HG03520 (cell line): ENCODE measurements around the gene TGFA.

Experiments used
- ATAC-seq: cut with Tn5 transposase; IDR thresholded peaks from one replicate; pipeline ENCODE4 v1.9.1; 2021; ENCODE audit warnings: mild to moderate bottlenecking, moderate library complexity; ENCODE audit not compliant: unreplicated experiment

The TGFA gene

DNA sequence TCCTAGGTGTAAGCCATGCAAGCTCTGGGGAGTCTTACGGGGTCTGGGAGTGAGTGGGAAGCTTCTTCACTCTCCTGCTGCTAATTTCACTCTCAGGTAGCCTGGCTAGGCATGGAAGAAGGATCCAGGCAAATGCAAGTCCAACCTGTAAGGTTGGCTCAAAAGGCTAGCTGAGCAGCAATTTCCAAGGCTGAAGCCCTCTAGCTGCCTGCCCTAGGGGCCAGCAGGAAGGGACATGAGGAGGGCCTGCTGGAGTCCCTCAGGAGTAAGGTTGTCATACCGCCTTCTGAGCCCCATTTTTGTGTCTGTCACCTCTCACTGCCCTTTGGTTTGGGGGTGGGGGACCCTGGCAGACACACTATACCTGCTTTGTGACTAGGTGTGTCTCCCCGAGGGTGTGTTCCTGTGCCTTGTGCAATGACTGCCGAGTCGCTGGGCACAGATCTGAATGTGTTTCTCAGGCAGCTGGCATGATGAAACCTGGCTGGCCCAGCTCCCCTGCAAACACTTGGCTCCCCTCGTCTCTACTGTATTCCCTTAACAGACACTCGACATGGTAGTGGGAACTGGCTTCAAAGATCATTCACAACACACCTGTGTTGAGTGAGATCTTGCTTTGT, 127.8 kb downstream of the TGFA start:
- ATAC-seq: no peak

DNA sequence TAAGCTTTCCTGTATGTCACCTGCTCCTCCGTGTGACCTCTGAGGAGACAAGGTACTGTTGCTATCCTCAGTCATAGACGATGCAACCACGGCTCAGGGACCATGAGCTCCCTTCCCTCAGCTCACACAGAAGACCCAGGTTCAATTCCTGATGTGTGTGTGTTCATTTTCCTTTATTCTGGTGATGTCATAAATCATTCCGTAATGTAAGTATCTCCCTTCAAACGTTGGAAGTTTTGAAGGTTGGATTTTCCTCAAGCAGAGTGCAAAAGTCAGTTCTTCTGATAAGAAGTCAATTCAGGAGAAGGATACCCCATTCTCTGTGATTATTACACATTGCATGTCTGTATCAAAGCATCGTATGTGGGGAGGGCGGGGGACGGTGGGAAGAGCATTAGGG, 132.9 kb downstream of the TGFA start:
- no peak for ATAC-seq

DNA sequence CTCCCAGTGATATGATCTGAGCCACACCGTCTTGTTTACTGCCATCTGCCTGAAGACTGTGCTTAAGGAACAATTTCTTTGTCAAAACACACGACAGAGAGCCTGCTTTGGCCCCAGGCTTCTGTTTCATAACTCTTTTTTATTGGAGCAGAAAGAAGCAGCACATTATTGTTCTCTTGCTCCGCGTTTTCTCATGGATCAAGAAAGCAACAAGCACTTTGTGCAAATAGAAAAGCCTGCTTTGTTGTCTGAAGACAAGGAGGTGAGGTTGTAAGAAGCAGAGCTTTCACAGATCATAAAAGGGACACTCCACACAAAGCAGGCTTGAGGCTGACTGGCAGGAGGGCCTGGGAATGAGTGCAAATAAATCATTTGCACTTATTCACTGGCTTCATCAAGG, 133.5 kb downstream of the TGFA start:
- ATAC-seq: no peak

DNA sequence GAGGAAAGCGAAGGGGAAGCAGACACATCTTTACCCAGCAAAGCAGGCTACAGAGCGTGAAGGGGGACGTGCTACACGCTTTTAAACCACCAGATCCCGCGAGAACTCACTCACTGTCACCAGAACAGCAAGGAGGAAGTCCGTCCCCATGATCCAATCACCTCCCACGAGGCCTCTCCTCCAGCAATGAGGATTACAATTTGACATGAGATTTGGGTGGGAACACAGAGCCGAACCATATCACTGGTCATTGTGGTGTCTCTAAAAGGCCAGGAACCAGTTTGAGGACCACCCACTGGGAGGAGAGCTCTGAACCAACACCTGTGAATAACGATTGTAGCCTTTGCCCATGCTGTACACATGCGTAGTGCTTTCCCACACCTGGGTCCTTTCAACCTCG, 135.1 kb downstream of the TGFA start:
- ATAC-seq: no peak

DNA sequence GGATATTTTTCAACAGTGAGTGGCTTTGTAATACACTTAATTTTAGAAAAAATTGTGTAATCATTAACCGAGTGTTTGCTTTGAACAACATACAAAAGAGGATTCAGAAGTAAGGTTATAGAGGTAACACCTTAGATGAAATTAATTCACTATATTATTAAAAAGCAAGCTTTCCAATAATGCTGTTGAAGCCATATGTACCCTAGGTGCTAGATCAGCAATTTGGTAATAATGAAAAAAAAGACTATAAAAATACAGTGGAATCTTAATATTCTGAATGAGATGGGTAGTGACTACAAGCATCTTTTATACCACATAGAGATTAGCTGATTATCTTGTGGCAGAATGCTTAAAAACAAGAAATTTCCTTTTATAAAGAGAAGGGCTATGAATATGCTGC, 136.6 kb downstream of the TGFA start:
- no peak for ATAC-seq

DNA sequence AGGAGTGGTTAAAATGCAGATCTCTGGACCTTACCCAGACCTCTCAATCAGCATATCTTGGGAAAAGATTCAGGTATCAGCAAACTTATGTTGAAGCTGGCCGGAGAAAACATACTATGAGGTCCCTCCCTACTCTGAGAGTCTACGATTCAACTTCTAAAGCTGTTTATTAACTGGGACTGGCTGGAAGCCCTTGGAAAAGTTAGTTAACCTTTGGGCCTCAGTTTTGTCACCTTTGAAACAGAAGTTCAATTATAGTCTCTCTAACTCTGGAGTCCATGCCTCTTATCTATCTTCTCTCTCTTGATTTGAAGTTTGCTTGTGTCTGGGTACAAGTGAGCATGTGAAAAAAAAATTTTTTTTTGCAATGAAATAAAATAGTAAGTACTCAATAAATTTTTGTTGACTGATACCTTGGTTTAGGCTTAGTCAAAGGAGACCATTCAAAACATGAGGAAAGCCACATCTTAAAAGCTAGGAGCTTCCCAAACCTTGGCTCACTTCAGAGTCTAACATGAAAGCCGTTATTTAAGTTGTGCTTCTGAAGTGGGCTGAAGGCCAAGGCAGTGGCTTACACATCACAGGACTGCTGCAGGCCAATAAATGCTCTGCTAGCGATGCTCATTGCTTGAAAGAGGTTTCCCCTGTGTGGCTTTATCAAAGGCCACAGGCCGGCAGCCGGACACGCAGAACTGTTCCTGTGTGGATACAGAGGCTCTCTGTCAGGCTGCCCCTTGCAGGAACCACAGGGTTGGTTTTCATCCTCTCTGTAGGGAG, 141.1 kb downstream of the TGFA start:
- ATAC-seq: no peak

DNA sequence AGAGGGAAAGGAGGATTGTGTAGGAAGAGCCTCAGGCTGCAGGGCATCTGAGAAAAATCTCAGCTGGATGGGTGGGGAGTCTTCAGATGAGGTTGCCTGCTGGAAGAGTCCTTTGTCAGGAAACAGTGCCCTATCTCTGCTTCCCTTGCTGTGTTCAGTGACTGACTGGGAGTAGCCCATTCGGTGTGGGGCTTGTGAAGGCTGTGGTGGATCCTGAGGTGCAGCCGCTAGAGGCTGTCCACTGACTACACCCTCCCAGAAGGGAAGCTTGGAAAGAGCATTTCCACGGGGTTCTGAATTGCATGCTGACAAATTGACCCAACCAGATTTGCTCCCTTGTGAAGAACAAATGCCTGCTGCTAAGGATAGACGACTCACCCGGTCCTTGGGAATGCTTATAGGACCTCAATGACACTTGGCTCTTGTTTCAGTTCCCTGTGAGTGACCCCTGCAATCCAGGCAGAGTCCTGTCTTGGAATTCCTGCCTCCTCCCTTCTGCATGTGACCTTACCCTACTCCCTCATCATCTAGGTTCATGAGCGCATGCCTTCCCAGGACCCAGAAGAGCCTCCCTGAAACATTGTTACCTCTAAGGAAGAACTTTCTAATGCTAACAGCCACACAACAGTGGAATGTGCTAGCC, 142.0 kb downstream of the TGFA start:
- ATAC-seq: no peak

DNA sequence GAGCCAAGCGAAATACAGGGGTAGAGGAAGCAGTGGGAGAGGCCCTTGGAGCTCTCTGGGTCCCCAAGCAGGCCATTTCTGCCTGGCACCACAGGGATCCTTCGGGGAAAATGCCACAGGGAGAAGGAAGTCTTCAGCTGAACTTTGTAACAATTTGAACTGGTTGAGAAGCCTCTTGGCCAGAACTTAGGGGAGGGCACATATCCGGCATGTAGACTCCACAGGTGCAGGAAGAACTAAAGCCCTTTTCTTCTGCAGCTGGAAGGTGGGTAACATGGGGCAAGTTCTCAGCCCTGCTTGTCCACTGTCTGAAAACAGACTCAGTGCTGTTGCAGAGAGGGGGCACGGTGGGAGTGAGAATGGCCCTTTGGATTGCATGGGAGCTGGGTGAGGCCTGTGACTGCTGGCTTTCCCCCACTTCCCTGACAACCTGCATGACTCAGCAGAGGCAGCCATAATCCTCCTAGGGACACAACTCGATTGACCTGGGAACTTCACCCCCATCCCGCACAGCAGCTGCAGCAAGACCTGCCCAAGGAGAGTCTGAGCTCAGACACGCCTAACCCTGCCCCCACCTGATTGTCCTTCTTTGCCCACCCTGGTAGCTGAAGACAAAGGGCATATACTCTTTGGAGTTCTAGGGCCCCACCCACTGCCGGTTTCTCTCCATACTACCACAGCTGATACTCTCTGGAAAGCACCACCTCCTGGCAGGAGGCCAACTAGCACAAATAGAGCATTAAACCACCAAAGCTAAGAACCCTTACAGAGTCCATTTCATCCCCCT, 150.2 kb downstream of the TGFA start:
- ATAC-seq: no peak

DNA sequence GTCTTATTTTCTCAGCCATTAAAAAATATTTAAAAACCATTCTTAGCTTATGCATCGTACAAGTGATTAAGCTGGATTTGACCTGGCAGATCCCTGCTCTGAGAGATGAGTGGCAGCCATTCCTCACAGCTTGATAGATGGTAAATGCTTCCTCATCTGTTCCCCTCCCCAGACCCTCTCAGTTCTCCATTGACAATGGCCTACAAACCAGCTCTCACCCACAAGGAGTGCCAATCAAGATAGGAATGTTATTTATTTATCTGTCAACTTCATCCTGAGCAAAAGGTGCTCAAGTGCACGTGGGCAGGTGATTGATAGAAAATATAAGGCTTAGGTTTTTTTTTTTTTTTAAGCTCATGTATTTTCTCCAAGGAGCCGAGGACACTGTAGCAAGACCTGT, 153.1 kb downstream of the TGFA start:
- no peak for ATAC-seq

DNA sequence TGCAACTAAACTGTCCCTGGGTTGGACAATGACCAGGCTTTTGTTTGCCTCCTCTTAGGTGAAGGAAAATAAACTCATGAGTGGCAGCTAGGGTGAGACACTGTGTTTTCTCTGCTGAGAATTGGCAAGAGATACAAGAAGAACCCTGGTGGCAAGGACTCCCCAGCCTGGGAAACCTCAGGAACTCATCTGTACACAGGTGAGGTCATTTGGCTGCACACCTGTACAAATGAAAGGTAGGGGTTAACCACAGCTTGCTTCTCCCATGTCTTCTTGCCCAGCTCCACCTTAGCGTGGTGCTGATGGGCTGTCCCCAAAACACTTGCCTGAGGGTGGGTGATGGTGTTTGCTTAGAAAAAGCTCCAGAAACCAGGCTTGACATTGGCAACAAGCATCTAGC, 154.6 kb downstream of the TGFA start:
- ATAC-seq: no peak
